Endothelial cell of umbilical vein (primary cell): Measurements from ENCODE around the gene COL15A1. TPM values are rescaled to one million over a fixed set of nuclear protein-coding genes. Genes with fewer than 3 reads are reported as not detected.

Experiments used
- BruUV-seq: library from RNA; stranded (reverse); fragments of 400-500 nt; replicated peaks from 2 replicates; lab custom pipeline; 2021; lab: Mats Ljungman, UMichigan
- CTCF ChIA-PET: fragments of 300-600, 350-600 bp; sonication (Branson Sonifier 250); formaldehyde crosslinking; loops from one replicate; lab custom pipeline; 2021; ENCODE audit warnings: antibody characterized with exemption, inconsistent platforms; lab: Charles Lee
- POLR2A ChIA-PET: fragments of 300-600, 350-600 bp; sonication (Branson Sonifier 250); formaldehyde crosslinking; loops from one replicate; lab custom pipeline; 2021; ENCODE audit warnings: antibody characterized with exemption, inconsistent platforms; lab: Charles Lee
- DNase-seq: peaks from one replicate; pipeline ENCODE4 v3.0.0-alpha.2; 2011; ENCODE audit warnings: low read depth, low spot score
- FAIRE-seq: peaks from 2 replicates; lab custom pipeline; 2011; peaks lifted over from hg19 to GRCh38; lab: Jason Lieb, UNC
- H2AFZ ChIP-seq: 2 replicates; pipeline ENCODE4 v1.6.0; 2012; ENCODE audit warnings: low read depth, low read length, control low read depth, inconsistent platforms
- H3K27ac ChIP-seq: 2 replicates; pipeline ENCODE4 v1.5.1; 2011; ENCODE audit warnings: low read depth, mild to moderate bottlenecking, control low read depth, low read length, moderate library complexity; ENCODE audit not compliant: insufficient read depth
- H3K27me3 ChIP-seq, 2 experiments: 2 replicates each; pipeline versions ENCODE4 v1.6.0 to v1.6.1; 2011; ENCODE audit warnings: low read length in 2 of 2, mixed read lengths in 1 of 2; ENCODE audit not compliant: control insufficient read depth in 2 of 2, insufficient read depth in 2 of 2
- H3K36me3 ChIP-seq, 2 experiments: 2 replicates in 1 of 2; 3 replicates in 1 of 2; pipeline ENCODE4 v1.5.1; 2011; ENCODE audit warnings: low read length in 2 of 2, mild to moderate bottlenecking in 1 of 2, moderate library complexity in 1 of 2; ENCODE audit not compliant: control insufficient read depth in 2 of 2, insufficient read depth in 2 of 2; ENCODE audit errors: extremely low read depth in 1 of 2
- H3K4me1 ChIP-seq: 3 replicates; pipeline ENCODE4 v1.5.1; 2011; ENCODE audit warnings: mild to moderate bottlenecking, low read length; ENCODE audit not compliant: control insufficient read depth, insufficient read depth; ENCODE audit errors: extremely low read depth
- H3K4me2 ChIP-seq: 2 replicates; pipeline ENCODE4 v1.6.1; 2011; ENCODE audit warnings: low read length, control low read depth, mixed read lengths; ENCODE audit not compliant: insufficient read depth
- H3K4me3 ChIP-seq, 3 experiments: fragments of 200-600 bp in 1 of 3; sonication (generic), shearing (Covaris generic) in 1 of 3; replicated peaks in 1 of 3; 2 replicates each; pipeline ENCODE4 v1.5.1; 2011 to 2016; ENCODE audit warnings: control low read depth in 3 of 3, low read length in 3 of 3, mild to moderate bottlenecking in 2 of 3, inconsistent platforms in 1 of 3, low read depth in 1 of 3, moderate library complexity in 1 of 3; ENCODE audit not compliant: insufficient read depth in 1 of 3
- H3K79me2 ChIP-seq: 2 replicates; pipeline ENCODE4 v1.6.0; 2012; ENCODE audit warnings: low read length, inconsistent platforms; ENCODE audit not compliant: control insufficient read depth, insufficient read depth
- H3K9ac ChIP-seq: replicated peaks from 2 replicates; pipeline ENCODE3; 2011; ENCODE audit warnings: low read length, control low read depth; ENCODE audit not compliant: insufficient read depth; ENCODE audit errors: extremely low read depth
- H3K9me1 ChIP-seq: replicated peaks from 3 replicates; pipeline ENCODE4 v1.6.0; 2011; ENCODE audit warnings: mild to moderate bottlenecking, low read length; ENCODE audit not compliant: control insufficient read depth, insufficient read depth; ENCODE audit errors: extremely low read depth
- H3K9me3 ChIP-seq: replicated peaks from 2 replicates; pipeline ENCODE4 v1.5.1; 2012; ENCODE audit warnings: low read length, inconsistent platforms; ENCODE audit not compliant: control insufficient read depth, insufficient read depth
- H4K20me1 ChIP-seq: replicated peaks from 2 replicates; pipeline ENCODE3; 2011; ENCODE audit warnings: mild to moderate bottlenecking, low read length; ENCODE audit not compliant: control insufficient read depth, insufficient read depth; ENCODE audit errors: extremely low read depth
- EZH2 ChIP-seq: IDR thresholded peaks from 2 replicates; pipeline ENCODE4 v1.6.1; 2012; ENCODE audit warnings: borderline replicate concordance, low read depth, mild to moderate bottlenecking, moderate library complexity, low read length, inconsistent platforms; ENCODE audit not compliant: severe bottlenecking
- FOS ChIP-seq: IDR thresholded peaks from 2 replicates; pipeline ENCODE4 v1.6.1; 2011; ENCODE audit warnings: mild to moderate bottlenecking, low read length, moderate library complexity, borderline replicate concordance; ENCODE audit not compliant: insufficient read depth
- GATA2 ChIP-seq: IDR thresholded peaks from 2 replicates; pipeline ENCODE4 v1.7.0; 2011; ENCODE audit warnings: low read depth, mild to moderate bottlenecking, moderate library complexity, mixed read lengths, low read length; ENCODE audit not compliant: insufficient read length, insufficient read depth
- JUN ChIP-seq: IDR thresholded peaks from 2 replicates; pipeline ENCODE4 v1.6.1; 2011; ENCODE audit warnings: borderline replicate concordance, low read depth; ENCODE audit not compliant: insufficient read length, insufficient read depth
- MAX ChIP-seq: IDR thresholded peaks from 2 replicates; pipeline ENCODE4 v1.6.1; 2011; ENCODE audit not compliant: insufficient read depth, insufficient read length
- MYC ChIP-seq: IDR thresholded peaks from one replicate; pipeline ENCODE4 v1.6.1; 2011; ENCODE audit warnings: mild to moderate bottlenecking, low read depth, low read length
- POLR2A ChIP-seq: IDR thresholded peaks from 2 replicates; pipeline ENCODE4 v1.6.1; 2012; ENCODE audit warnings: low read depth, mild to moderate bottlenecking, control low read depth, low read length
- POLR2AphosphoS5 ChIP-seq: IDR thresholded peaks from 2 replicates; pipeline ENCODE4 v1.6.1; 2012; ENCODE audit warnings: low read depth, mild to moderate bottlenecking, control low read depth, low read length, moderate library complexity; ENCODE audit not compliant: insufficient read depth
- dilution Hi-C: fragments of 300-500 bp; cut with MboI; formaldehyde crosslinking; loops from one replicate; pipeline ENCODE4 v1.15.0; 2019; ENCODE audit warnings: low sequenced_read_pairs; ENCODE audit not compliant: extremely low pct_ligation_motif_present
- intact Hi-C: fragments of 100-400 bp; cut with micrococcal nuclease; formaldehyde crosslinking; loops from one replicate; pipeline ENCODE4 v1.10.0; 2022
- polyA plus RNA-seq, 4 experiments: library from polyadenylated mRNA; depleted of rRNA in 3 of 4; stranded (reverse) in 3 of 4; unstranded in 1 of 4; fragments of >200 nt; gene quantifications; 2 replicates each; pipeline versions ENCODE4 v1.2.1 to v1.2.3, GENCODE V29; 2011 to 2012; ENCODE audit warnings: missing spikeins in 1 of 4
- total RNA-seq: library from RNA; stranded (reverse); gene quantifications from 2 replicates; pipeline ENCODE4 v1.2.3, GENCODE V29; 2021
- TF ChIP-seq, protein P1 (sequence below), 2 donors: IDR thresholded peaks; 1 replicate in 1 of 2; 2 replicates in 1 of 2; pipeline ENCODE4 v1.5.1; 2011; ENCODE audit warnings: low read length in 2 of 2, mild to moderate bottlenecking in 2 of 2, moderate library complexity in 2 of 2, control low read depth in 1 of 2, inconsistent platforms in 1 of 2, low read depth in 1 of 2; ENCODE audit not compliant: insufficient read depth in 1 of 2; ENCODE audit errors: extremely low read depth in 1 of 2

Gene COL15A1
- total and polyA plus RNA-seq, 2 donors (not counting 3 experiments of a cell fraction or from before 2014, with no cell fraction given) = not detected

- ChIA-PET POLR2A (no interaction called here), CTCF (no interaction called here)
- TF ChIP-seq POLR2A (no peak), MYC (no peak), MAX (no peak), FOS (no peak), POLR2AphosphoS5 (no peak), GATA2 (no peak), EZH2 (no peak), JUN (no peak)
- TF ChIP-seq, protein P1, sequence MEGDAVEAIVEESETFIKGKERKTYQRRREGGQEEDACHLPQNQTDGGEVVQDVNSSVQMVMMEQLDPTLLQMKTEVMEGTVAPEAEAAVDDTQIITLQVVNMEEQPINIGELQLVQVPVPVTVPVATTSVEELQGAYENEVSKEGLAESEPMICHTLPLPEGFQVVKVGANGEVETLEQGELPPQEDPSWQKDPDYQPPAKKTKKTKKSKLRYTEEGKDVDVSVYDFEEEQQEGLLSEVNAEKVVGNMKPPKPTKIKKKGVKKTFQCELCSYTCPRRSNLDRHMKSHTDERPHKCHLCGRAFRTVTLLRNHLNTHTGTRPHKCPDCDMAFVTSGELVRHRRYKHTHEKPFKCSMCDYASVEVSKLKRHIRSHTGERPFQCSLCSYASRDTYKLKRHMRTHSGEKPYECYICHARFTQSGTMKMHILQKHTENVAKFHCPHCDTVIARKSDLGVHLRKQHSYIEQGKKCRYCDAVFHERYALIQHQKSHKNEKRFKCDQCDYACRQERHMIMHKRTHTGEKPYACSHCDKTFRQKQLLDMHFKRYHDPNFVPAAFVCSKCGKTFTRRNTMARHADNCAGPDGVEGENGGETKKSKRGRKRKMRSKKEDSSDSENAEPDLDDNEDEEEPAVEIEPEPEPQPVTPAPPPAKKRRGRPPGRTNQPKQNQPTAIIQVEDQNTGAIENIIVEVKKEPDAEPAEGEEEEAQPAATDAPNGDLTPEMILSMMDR (IDR thresholded peaks at IDR 0.05; ENCODE audit: extremely low read depth in 1 of 2, insufficient read depth in 1 of 2, low read depth in 1 of 2, low read length in 2 of 2) = no peak
- Histone ChIP-seq H3K4me1 (no peaks in the 10 kb centered on the region), H3K9me3 (no peaks in the 10 kb centered on the region), H3K9ac (no peak overlapping the region), H3K36me3 (no peaks in the 10 kb centered on the region), H3K9me1 (no peaks in the 10 kb centered on the region), H3K4me3 (no peak overlapping the region), H4K20me1 (no peaks in the 10 kb centered on the region), H3K27me3 (no peaks in the 10 kb centered on the region), H3K79me2 (no peaks in the 10 kb centered on the region), H3K4me2 (no peak overlapping the region), H2AFZ (no peak overlapping the region), H3K27ac (no peak overlapping the region)
- dilution Hi-C loops = no loop called here
- no TSS peak for BruUV-seq
- DNase-seq (no peak), FAIRE-seq (no peak)
- intact Hi-C loops = no loop called here
Measured at GRCh38 chr9:99004717-99005460, 61.2 kb downstream of the COL15A1 start.
